HuH-7.5 (cell line): ENCODE results near the gene POLR3A.

ENCODE experiments used
- DNase-seq: peaks from one replicate; pipeline ENCODE4 v3.0.0; 2011; ENCODE audit warnings: low spot score

POLR3A gene

GRCh38 chr10:77943121-77943901 is 86.0 kb downstream of the POLR3A start:
- no peak for DNase-seq

GRCh38 chr10:77941790-77942189 is 87.5 kb downstream of the POLR3A start:
- no peak for DNase-seq

GRCh38 chr10:77940627-77941026 is 88.7 kb downstream of the POLR3A start:
- DNase-seq, result no peak

GRCh38 chr10:77940225-77940624 is 89.1 kb downstream of the POLR3A start:
- no peak for DNase-seq

DNA sequence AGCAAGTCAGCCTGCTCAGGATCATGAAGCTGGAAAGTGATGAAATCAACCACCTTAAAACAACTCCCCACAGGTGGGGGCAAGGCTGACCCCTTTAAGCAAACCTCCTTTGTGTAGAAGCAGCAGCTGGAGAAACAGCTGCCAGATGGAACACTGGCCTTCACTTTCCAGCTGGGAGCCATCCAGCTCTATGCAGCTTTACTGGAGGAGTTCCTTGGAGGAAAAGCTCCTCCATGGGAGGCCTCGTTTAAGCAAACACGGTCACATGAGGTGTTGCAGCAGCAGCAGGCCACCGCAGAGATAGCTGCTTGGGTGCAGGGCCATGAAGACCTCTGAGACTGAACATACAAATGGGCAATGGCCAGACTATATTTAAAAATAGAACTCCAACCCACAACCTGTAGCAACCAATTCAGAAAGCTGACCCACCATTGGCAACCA is 89.7 kb downstream of the POLR3A start:
- no peak for DNase-seq

GRCh38 chr10:77936697-77937567 is 92.4 kb downstream of the POLR3A start:
- DNase-seq, result no peak

DNA sequence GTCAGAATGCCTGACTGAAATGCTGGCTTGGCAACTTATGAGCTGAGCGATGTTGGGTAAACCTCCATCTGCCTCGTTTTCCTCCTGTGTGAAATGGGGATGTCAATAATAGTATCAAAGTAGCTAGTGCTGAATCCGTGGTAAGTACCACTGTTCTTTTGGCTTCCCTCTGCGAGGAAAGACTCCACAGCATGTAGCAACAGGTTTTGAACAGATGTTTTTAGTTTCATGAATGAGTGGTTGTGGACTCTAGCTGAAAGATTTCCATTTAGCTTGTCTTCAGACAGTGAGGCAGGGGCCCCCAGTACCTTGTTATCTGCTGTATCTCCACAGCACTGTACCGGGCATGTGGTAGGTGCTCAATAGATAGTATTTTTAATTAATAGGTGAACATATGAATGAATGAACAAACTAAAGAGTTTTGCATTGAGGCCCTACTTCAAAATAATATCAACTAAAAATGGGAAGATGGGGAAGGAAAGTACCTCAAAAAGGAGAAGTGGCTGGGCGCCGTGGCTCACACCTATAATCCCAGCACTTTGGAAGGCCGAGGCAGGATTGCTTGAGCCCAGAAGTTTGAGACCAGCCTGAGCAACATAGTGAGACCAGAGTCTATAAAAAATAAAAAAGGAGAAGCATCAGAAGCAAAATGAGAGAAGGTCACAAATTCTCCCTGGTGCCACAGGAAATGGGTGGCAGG is 97.1 kb downstream of the POLR3A start:
- DNase-seq, result no peak

DNA sequence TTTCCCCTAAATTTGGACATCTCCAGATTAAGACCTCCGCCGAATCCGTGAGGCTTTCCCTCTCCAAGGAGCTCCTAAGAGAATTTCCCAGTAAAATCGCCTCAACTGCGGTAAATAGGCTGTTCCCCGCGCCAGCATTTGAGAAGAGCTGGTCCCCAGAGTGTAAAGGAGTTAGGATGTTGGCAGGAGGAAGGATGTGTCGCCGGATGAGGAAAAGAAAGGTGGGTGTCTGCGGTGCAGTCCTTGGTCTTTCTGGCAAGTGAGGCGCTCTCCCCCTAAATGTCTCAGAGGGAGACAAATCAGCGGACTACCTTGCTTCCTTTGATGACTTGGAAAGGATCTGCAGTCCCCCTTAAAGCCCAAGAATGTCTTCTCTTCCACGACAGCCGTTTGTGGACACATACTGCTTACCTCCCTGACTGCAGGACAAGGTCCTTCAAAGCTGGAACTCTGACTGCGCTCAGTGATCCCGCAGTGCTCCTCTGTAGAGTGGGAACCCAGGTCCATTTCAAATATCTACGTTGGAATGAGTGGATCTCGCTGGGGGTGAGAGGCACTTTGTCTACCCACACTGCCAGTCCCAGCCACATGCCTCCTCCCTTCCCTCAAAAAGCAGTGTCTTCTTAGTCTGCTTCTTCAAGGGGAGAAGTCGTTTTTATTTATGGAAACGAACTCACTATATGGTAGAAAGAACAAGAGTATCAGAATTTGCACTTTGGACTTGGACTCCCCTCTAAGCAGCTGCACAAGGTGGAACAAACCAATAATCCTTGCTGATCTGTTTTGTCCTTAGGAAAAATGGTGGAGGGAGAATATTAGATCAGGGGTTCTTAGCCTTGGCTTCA is 101.7 kb downstream of the POLR3A start:
- DNase-seq, result no peak

DNA sequence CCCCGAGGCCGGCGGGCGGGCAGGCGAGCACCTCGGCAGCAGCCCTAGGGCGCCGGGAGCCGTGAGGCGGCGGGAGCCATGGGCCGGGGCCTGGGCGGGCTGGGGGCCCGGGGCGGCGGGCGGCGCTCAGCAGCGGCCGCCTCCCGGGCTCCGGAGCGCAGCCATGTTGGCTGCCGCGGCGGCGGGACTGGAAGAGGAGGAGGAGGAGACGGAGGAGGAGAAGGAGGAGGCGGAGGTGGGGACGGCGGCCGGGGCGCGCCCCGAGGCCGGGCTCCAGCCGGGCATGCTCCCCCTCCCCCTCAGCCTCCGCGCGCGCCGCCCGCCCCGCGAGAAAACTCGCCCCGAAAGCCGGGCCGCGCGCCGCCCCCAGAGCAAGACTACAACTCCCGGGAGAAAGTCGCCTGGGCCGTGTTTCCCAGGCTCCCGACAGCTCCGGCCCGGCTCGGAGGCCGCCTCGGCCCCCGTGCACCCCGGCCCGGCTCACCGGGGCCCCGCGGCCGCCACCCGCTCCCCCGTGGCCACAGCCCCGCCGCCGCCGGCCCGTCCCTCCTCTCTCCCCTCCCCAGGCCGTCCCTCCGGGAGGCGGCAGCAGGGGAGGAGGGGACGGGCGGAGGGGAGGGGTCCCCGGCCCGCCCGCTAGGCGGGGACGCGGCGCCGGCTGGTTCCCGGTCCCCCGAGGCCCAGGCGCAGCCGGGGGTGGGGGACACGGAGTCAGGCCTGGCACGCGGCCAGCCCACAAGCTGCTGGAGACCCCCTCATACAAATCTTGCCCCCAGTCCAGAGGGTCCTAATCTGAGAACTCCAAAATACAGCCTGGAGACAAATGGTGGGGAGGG is 102.5 kb downstream of the POLR3A start, which contains the start of gene DLG5:
TSS of gene DLG5 (minus strand) at position 190 of the 836 bp plus-strand sequence. CDS start 235 bp downstream, outside the sequence.
- no peak for DNase-seq

GRCh38 chr10:77925795-77926565 is 103.3 kb downstream of the POLR3A start:
- DNase-seq, result no peak

DNA sequence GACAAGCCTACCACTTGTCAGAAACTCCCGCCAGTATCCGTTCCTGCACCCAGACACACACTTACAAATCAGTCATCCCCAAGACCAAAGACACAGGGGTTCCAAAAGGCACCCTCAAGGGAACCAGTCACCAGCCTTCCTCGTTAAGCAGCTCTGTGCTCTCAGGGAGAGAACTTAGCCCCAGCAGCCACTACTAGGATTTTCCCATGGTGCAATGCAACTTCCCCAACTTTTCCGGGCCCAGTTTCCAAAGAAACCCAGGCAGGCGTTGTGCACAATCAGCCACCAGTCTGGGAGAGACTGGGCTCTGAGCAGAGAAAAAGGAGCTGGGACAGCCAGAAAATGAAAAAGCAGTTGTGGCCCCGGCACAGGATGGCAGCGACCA is 103.9 kb downstream of the POLR3A start:
- DNase-seq, result no peak

DNA sequence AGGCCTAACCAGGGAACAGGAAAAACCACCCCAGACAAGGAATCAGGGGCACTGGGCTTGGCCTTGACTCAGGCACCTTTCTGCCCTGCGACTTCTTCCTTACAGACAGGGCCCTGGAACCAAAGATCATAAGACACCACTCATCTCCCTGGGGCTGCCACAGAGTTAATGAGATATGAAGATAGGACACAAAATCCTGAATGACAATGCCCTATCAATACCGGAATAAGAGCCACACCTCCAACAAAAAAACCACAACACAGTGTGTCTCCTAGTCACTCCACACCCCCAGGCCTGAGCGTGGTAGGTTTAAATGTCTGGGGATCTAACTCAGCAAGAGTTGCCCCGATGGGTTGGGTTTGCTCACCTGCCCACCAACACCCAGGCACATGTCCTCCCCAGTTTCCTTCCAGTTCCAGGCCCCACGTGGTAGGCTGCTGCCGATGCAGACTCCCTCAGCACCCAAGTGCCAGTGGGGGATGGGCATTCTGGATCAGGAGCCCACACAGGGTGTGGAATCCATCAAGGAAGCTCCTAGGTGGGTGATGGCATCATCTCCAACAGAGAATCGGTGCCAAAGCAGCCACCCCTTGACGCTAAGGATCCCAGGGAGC is 106.6 kb downstream of the POLR3A start:
- no peak for DNase-seq

DNA sequence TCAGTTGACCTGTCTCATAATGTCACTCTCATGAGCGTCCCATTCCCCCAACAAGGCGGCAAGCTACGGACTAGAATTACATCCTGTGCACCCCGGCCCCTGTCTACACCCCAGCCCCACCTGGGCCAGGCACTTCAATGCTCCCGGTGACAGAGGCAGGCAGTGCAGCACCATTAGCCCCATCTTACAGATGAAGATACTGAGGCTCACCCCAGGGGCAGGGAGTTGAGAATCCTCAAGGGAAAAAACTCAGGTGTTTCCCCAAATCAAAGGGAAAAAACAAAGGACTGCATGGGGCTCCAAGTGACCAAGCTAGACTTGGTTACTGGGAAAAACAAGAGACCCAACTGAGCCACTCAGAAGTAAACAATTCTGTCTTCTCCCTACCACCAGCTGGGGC is 107.3 kb downstream of the POLR3A start:
- DNase-seq, result no peak

- no peak for DNase-seq
Observed at GRCh38 chr10:77921395-77921794, 107.9 kb downstream of the POLR3A start.

GRCh38 chr10:77920495-77920894 is 108.8 kb downstream of the POLR3A start:
- no peak for DNase-seq

DNA sequence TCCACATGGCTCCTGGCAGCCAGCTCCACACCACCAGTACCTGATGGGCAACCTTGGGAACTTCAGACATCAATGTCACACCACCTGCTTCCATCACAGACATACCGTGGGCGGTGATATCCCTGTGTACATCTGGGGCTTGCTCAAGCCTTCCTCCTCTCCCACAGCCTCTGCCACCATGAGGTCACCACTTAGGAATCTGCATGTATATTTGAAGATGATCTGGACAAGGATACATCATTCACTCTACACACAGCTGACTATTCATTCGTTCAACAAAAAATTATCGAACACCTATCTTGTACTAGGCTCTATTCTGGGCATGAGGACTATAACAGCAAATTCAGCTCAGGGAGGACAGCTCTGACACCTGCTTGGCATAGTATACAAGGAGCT is 109.6 kb downstream of the POLR3A start:
- peak; percentile 72 for DNase-seq
